GM12801 (cell line): Measurements from ENCODE around the gene FLYWCH1.

Experiments used
- CTCF ChIP-seq: IDR thresholded peaks from one replicate; pipeline ENCODE4 v1.5.1; 2011; ENCODE audit warnings: control low read depth; ENCODE audit not compliant: insufficient read length; ENCODE audit errors: extremely low read depth

FLYWCH1 gene

GRCh38 chr16:2962334-2963073, 50.8 kb downstream of the FLYWCH1 start:
- no peak for TF ChIP-seq CTCF

- TF ChIP-seq CTCF: no peak
Measured at GRCh38 chr16:2963074-2963722, 51.5 kb downstream of the FLYWCH1 start.

- TF ChIP-seq CTCF: no peak
Measured at GRCh38 chr16:2963723-2964474, 52.2 kb downstream of the FLYWCH1 start, which contains the start of gene KREMEN2. Gene KREMEN2 (plus strand): TSS chr16:2964275. CDS start chr16:2964521, 246 bp downstream.

GRCh38 chr16:2964475-2965336, 53.0 kb downstream of the FLYWCH1 start:
- no peak for TF ChIP-seq CTCF

GRCh38 chr16:2966043-2966807, 54.5 kb downstream of the FLYWCH1 start:
- TF ChIP-seq CTCF: no peak

GRCh38 chr16:2966808-2967191, 55.1 kb downstream of the FLYWCH1 start:
- TF ChIP-seq CTCF: no peak
